A549 (cell line): ENCODE results near the gene MAP2K6. TPM values are rescaled to one million over a fixed set of nuclear protein-coding genes. Genes with fewer than 3 reads are reported as not detected.

Experiments used
- ATAC-seq, 2 experiments: fragments of 200-7000 bp in 1 of 2; fragments of >200 bp in 1 of 2; cut with Nextera tagmentation in 1 of 2; cut with Tn5 transposase in 1 of 2; 3 replicates each; pipeline versions ENCODE4 v1.8.0 to v1.9.1; 2018 to 2020; ENCODE audit warnings: mild to moderate bottlenecking in 1 of 2, moderate library complexity in 1 of 2
- CTCF ChIA-PET: fragments of 300-600 bp; sonication (Branson Sonifier 250); formaldehyde crosslinking; extraction: SDS; loops from one replicate; lab custom pipeline; 2021; ENCODE audit warnings: antibody characterized with exemption, inconsistent platforms; lab: Yijun Ruan, JAX
- POLR2A ChIA-PET: fragments of 350-600 bp; formaldehyde crosslinking; extraction: SDS; loops from one replicate; lab custom pipeline; 2021; ENCODE audit warnings: antibody characterized with exemption, inconsistent platforms; lab: Yijun Ruan, JAX
- DNase-seq, 2 experiments: peaks; one replicate each; pipeline versions ENCODE4 v3.0.0 to v3.0.0-alpha.2; 2011 to 2016; ENCODE audit warnings: low read depth in 1 of 2, low spot score in 1 of 2
- FAIRE-seq: peaks from 2 replicates; lab custom pipeline; 2011; peaks lifted over from hg19 to GRCh38; lab: Jason Lieb, UNC
- H3K27ac ChIP-seq, 2 experiments: fragments of >200 bp; sonication (Bioruptor Twin); formaldehyde crosslinking; 3 replicates each; pipeline ENCODE4 v1.5.1; 2016 to 2017
- H3K4me1 ChIP-seq: fragments of >200 bp; sonication (Bioruptor Twin); formaldehyde crosslinking; 3 replicates; pipeline ENCODE4 v1.6.1; 2016
- H3K4me2 ChIP-seq: fragments of >200 bp; sonication (Bioruptor Twin); formaldehyde crosslinking; 3 replicates; pipeline ENCODE4 v1.6.1; 2016
- H3K4me3 ChIP-seq: fragments of >200 bp; sonication (Bioruptor Twin); formaldehyde crosslinking; 3 replicates; pipeline ENCODE4 v1.5.1; 2016
- H3K9me3 ChIP-seq: fragments of >200 bp; sonication (Bioruptor Twin); formaldehyde crosslinking; 3 replicates; pipeline ENCODE4 v1.6.1; 2016
- CBX2 ChIP-seq: fragments of 200-600 bp; sonication (generic); IDR thresholded peaks from 2 replicates; pipeline ENCODE4 v1.6.1; 2016; ENCODE audit warnings: low read depth, mild to moderate bottlenecking, borderline replicate concordance
- CHD2 ChIP-seq: fragments of 150-350 bp; IDR thresholded peaks from 2 replicates; pipeline ENCODE4 v1.6.1; 2014; ENCODE audit warnings: low read length; ENCODE audit not compliant: partially characterized antibody
- EHF ChIP-seq: fragments of 250-450 bp; sonication (Bioruptor Pico); IDR thresholded peaks from 2 replicates; pipeline ENCODE4 v1.5.0; 2020; ENCODE audit warnings: mild to moderate bottlenecking
- EHMT2 ChIP-seq: fragments of 200-600 bp; sonication (generic); IDR thresholded peaks from 2 replicates; pipeline ENCODE4 v1.6.1; 2016; ENCODE audit warnings: antibody characterized with exemption, low read depth, mild to moderate bottlenecking, moderate library complexity
- GATA3 ChIP-seq: IDR thresholded peaks from 2 replicates; pipeline ENCODE4 v1.6.1; 2012; ENCODE audit warnings: borderline replicate concordance
- HOXB13 ChIP-seq: fragments of 250-450 bp; sonication (Bioruptor Pico); IDR thresholded peaks from 2 replicates; pipeline ENCODE4 v1.5.0; 2020; ENCODE audit warnings: low read depth, mild to moderate bottlenecking, moderate library complexity
- KDM1A ChIP-seq: fragments of 200-600 bp; sonication (generic); IDR thresholded peaks from 2 replicates; pipeline ENCODE4 v1.6.1; 2016; ENCODE audit warnings: low read depth, mild to moderate bottlenecking
- NR3C1 ChIP-seq: fragments of >200 bp; sonication (Bioruptor Twin); formaldehyde crosslinking; IDR thresholded peaks from 3 replicates; pipeline ENCODE4 v1.6.1; 2017
- PHF8 ChIP-seq: fragments of 200-600 bp; sonication (generic); IDR thresholded peaks from 2 replicates; pipeline ENCODE4 v1.6.1; 2016; ENCODE audit warnings: low read depth, mild to moderate bottlenecking, antibody characterized with exemption, moderate library complexity, borderline replicate concordance
- POLR2A ChIP-seq: IDR thresholded peaks from 2 replicates; pipeline ENCODE4 v1.6.1; 2012; ENCODE audit warnings: mild to moderate bottlenecking, low read length
- POLR2AphosphoS2 ChIP-seq: conservative IDR thresholded peaks from 2 replicates; pipeline ENCODE4 v1.6.1; 2012; ENCODE audit warnings: low read length, improper control_type of control experiment, inconsistent platforms
- RCOR1 ChIP-seq: fragments of 150-350 bp; IDR thresholded peaks from 2 replicates; pipeline ENCODE4 v1.6.1; 2014; ENCODE audit warnings: antibody characterized with exemption, low read length, low read depth
- RFX5 ChIP-seq: fragments of 450-650 bp; IDR thresholded peaks from 2 replicates; pipeline ENCODE4 v1.7.1; 2014; ENCODE audit warnings: antibody characterized with exemption, mild to moderate bottlenecking, moderate library complexity
- SMC3 ChIP-seq: fragments of >200 bp; sonication (Bioruptor Twin); formaldehyde crosslinking; IDR thresholded peaks from 3 replicates; pipeline ENCODE4 v1.6.1; 2018; ENCODE audit warnings: inconsistent platforms
- SREBF2 ChIP-seq: fragments of 450-650 bp; IDR thresholded peaks from 2 replicates; pipeline ENCODE4 v1.6.1; 2014; ENCODE audit warnings: mild to moderate bottlenecking, moderate library complexity
- TFCP2L1 ChIP-seq: fragments of 250-450 bp; sonication (Bioruptor Pico); IDR thresholded peaks from 2 replicates; pipeline ENCODE4 v1.5.0; 2021; ENCODE audit warnings: mild to moderate bottlenecking
- TP53 ChIP-seq: fragments of 250-450 bp; sonication (Bioruptor Pico); IDR thresholded peaks from 2 replicates; pipeline ENCODE4 v1.5.0; 2021; ENCODE audit warnings: mild to moderate bottlenecking, moderate library complexity
- ZC3H11A ChIP-seq: fragments of 450-650 bp; IDR thresholded peaks from 2 replicates; pipeline ENCODE4 v1.6.1; 2014; ENCODE audit warnings: antibody characterized with exemption, mild to moderate bottlenecking
- ZFP36 ChIP-seq: fragments of 450-650 bp; IDR thresholded peaks from 2 replicates; pipeline ENCODE4 v1.6.1; 2014; ENCODE audit warnings: borderline replicate concordance; ENCODE audit not compliant: partially characterized antibody
- ZNF302 ChIP-seq: fragments of 250-450 bp; sonication (Bioruptor Pico); IDR thresholded peaks from 2 replicates; pipeline ENCODE4 v1.9.0; 2021; ENCODE audit warnings: inconsistent platforms, mild to moderate bottlenecking, moderate library complexity
- ZSCAN20 ChIP-seq: fragments of 250-450 bp; sonication (Bioruptor Pico); IDR thresholded peaks from 2 replicates; pipeline ENCODE4 v1.8.0; 2022; ENCODE audit warnings: mild to moderate bottlenecking, moderate library complexity
- WGBS: methylation state at CpG from one replicate; pipeline ENCODE4 v1.1.6; 2017; ENCODE audit errors: missing lambda C conversion rate; 5-methylcytosine and 5-hydroxymethylcytosine counted together
- polyA plus RNA-seq, 4 experiments: library from polyadenylated mRNA; depleted of rRNA in 3 of 4; stranded (reverse); fragments of >200 nt; fragmentation: RNase III in 1 of 4; extraction: RNeasy Plus Mini Kit Qiagen cat#74134 plus additional on column Dnase treatment in 1 of 4; gene quantifications; 2 replicates in 3 of 4; 3 replicates in 1 of 4; pipeline ENCODE4 v1.2.3, GENCODE V29; 2011 to 2017
- TF ChIP-seq, protein P1 (sequence below): IDR thresholded peaks from 2 replicates; pipeline ENCODE4 v1.6.1; 2012; ENCODE audit warnings: low read depth, borderline replicate concordance
- TF ChIP-seq, protein P2 (sequence below): fragments of >200 bp; sonication (Bioruptor Twin); formaldehyde crosslinking; IDR thresholded peaks from 3 replicates; pipeline ENCODE4 v1.6.1; 2016
- TF ChIP-seq, protein P3 (sequence below): fragments of 250-450 bp; sonication (Bioruptor Pico); IDR thresholded peaks from 2 replicates; pipeline ENCODE4 v1.5.0; 2020; ENCODE audit warnings: low read depth, mild to moderate bottlenecking, moderate library complexity
- TF ChIP-seq, protein P4 (sequence below): fragments of 250-450 bp; sonication (Bioruptor Pico); IDR thresholded peaks from 2 replicates; pipeline ENCODE4 v1.5.0; 2021; ENCODE audit warnings: mild to moderate bottlenecking, moderate library complexity, borderline replicate concordance

The MAP2K6 gene
- polyA plus RNA-seq, 2 of the 4 experiments (the other 2 are of a cell fraction), result 20.2 to 20.7 TPM

DNA sequence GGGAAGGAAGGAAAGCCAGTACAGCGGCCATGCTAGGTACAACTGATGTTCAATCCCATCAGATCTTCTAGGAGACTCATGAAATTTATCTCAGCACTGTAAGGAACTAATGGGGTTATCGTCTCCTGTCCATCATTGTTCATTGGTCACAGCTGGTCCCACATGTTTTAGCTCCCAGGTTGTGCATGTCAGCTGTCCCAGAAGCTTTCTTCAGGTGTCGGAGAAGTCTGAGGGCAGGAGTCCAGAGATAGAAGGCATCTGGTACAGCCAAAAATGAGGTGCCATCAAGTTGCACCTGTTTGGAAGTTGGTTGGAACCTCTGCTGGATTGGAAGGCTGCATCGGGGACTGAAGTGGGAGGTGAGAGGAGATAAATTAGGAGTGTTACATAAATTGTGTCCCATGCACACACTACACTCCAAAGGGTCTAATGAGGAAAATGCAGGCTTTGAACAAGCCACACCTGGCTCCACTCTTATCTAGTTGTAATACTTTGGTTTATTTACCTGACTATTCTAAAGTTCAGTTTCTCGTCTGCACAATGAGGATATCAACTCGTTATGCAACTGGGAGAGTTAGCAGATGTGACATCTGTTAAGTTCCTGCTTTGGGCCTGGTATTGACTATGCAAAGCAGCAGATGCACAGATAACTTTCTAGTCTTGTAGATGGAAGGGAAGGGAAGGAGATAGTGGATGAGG is 62.9 kb downstream of the MAP2K6 start:
- WGBS, result 80% methylated on average over 6 of the region's 6 CpGs
- Histone ChIP-seq H3K27ac (no peak overlapping the region), H3K4me1 (peaks cover 22% of the 10 kb centered on the region), H3K9me3 (no peaks in the 10 kb centered on the region), H3K4me3 (no peak overlapping the region), H3K4me2 (no peak overlapping the region)
- DNase-seq (no peak), ATAC-seq (no peak), FAIRE-seq (no peak)
- no peak for TF ChIP-seq CBX2
- no peak for TF ChIP-seq HOXB13
- no peak for TF ChIP-seq POLR2A
- no peak for TF ChIP-seq NR3C1
- TF ChIP-seq, protein P1, sequence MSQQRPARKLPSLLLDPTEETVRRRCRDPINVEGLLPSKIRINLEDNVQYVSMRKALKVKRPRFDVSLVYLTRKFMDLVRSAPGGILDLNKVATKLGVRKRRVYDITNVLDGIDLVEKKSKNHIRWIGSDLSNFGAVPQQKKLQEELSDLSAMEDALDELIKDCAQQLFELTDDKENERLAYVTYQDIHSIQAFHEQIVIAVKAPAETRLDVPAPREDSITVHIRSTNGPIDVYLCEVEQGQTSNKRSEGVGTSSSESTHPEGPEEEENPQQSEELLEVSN, result no peak
- no peak for TF ChIP-seq RCOR1
- TF ChIP-seq TP53 (CRISPR knock-in tag), result no peak
- TF ChIP-seq, protein P2, sequence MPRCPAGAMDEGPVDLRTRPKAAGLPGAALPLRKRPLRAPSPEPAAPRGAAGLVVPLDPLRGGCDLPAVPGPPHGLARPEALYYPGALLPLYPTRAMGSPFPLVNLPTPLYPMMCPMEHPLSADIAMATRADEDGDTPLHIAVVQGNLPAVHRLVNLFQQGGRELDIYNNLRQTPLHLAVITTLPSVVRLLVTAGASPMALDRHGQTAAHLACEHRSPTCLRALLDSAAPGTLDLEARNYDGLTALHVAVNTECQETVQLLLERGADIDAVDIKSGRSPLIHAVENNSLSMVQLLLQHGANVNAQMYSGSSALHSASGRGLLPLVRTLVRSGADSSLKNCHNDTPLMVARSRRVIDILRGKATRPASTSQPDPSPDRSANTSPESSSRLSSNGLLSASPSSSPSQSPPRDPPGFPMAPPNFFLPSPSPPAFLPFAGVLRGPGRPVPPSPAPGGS, result no peak
- TF ChIP-seq CHD2, result no peak
- TF ChIP-seq, protein P3, sequence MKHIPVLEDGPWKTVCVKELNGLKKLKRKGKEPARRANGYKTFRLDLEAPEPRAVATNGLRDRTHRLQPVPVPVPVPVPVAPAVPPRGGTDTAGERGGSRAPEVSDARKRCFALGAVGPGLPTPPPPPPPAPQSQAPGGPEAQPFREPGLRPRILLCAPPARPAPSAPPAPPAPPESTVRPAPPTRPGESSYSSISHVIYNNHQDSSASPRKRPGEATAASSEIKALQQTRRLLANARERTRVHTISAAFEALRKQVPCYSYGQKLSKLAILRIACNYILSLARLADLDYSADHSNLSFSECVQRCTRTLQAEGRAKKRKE (CRISPR knock-in tag), result no peak
- TF ChIP-seq SREBF2, result no peak
- no peak for TF ChIP-seq ZFP36
- no peak for TF ChIP-seq ZC3H11A
- CTCF ChIA-PET, result interaction anchor here (0.8 to 1.7 kb wide), 3 partner anchors 17 to 81 kb away, joined by 3 to 4 read pairs (median 3); no protein-coding TSS in a partner anchor
- POLR2A ChIA-PET, result no interaction called here

DNA sequence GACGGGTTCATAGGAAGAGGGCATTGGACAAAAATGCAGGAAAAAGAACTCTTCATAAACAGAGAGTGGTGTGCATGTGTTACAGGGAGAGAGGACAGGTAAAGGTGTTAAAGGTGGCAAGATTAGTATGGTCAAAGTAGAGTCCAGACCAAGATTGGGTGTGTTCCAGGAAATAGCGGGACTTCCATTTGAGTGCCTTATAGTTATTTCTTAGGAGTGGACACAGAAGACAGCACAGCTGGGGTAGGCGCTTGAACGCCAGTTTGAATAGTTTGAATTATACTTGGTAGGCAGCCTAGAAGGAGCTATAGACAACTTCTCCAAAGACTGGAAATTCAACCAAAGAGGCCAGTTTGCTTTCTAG is 63.4 kb downstream of the MAP2K6 start:
- Histone ChIP-seq H3K4me3 (no peak overlapping the region), H3K27ac (no peak overlapping the region), H3K4me1 (peaks cover 21% of the 10 kb centered on the region), H3K4me2 (no peak overlapping the region), H3K9me3 (no peaks in the 10 kb centered on the region)
- CTCF ChIA-PET, result interaction anchor here (0.6 to 1.9 kb wide), 5 partner anchors 9 to 45 kb away, joined by 3 to 9 read pairs (median 3); no protein-coding TSS in a partner anchor
- TF ChIP-seq CBX2 (no peak), ZNF302 (CRISPR knock-in tag) (no peak), KDM1A (no peak), SMC3 (no peak), EHF (CRISPR knock-in tag) (no peak), TFCP2L1 (CRISPR knock-in tag) (no peak), POLR2AphosphoS2 (no peak), GATA3 (no peak), EHMT2 (no peak), ZSCAN20 (CRISPR knock-in tag) (no peak), NR3C1 (no peak), RFX5 (no peak), PHF8 (no peak), SREBF2 (no peak)
- TF ChIP-seq, protein P4, sequence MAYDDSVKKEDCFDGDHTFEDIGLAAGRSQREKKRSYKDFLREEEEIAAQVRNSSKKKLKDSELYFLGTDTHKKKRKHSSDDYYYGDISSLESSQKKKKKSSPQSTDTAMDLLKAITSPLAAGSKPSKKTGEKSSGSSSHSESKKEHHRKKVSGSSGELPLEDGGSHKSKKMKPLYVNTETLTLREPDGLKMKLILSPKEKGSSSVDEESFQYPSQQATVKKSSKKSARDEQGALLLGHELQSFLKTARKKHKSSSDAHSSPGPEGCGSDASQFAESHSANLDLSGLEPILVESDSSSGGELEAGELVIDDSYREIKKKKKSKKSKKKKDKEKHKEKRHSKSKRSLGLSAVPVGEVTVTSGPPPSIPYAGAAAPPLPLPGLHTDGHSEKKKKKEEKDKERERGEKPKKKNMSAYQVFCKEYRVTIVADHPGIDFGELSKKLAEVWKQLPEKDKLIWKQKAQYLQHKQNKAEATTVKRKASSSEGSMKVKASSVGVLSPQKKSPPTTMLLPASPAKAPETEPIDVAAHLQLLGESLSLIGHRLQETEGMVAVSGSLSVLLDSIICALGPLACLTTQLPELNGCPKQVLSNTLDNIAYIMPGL (CRISPR knock-in tag), result no peak
- TF ChIP-seq, protein P3 (CRISPR knock-in tag), result no peak
- POLR2A ChIA-PET, result no interaction called here
- 91% methylated on average over 4 of the region's 4 CpGs for WGBS
- DNase-seq, result no peak
- no peak for FAIRE-seq
- no peak for ATAC-seq
